CD4-positive, alpha-beta memory T cell (primary cell): Measurements from ENCODE around the gene ATP2B2. TPM values are rescaled to one million over a fixed set of nuclear protein-coding genes. Genes with fewer than 3 reads are reported as not detected.

ENCODE experiments used
- CTCF ChIA-PET: fragments of 350-600 bp; sonication (Branson Sonifier 250); formaldehyde crosslinking; loops from one replicate; lab custom pipeline; 2021; ENCODE audit warnings: inconsistent platforms; ENCODE audit not compliant: partially characterized antibody; lab: Charles Lee
- POLR2A ChIA-PET: fragments of 350-600 bp; sonication (Branson Sonifier 250); formaldehyde crosslinking; loops from one replicate; lab custom pipeline; 2021; ENCODE audit not compliant: partially characterized antibody; lab: Charles Lee
- DNase-seq, 5 donors: peaks; one replicate each; pipeline versions ENCODE4 v3.0.0 to v3.0.0-alpha.2; 2020 to 2022; ENCODE audit warnings: mixed read lengths in 1 of 5
- H3K27ac ChIP-seq: one replicate; pipeline ENCODE4 v1.7.0; 2013; ENCODE audit warnings: low read depth, low read length
- H3K27me3 ChIP-seq: 2 replicates; pipeline ENCODE4 v1.7.0; 2013; ENCODE audit warnings: mild to moderate bottlenecking, low read length, moderate library complexity; ENCODE audit not compliant: insufficient read depth
- H3K36me3 ChIP-seq: 2 replicates; pipeline ENCODE4 v1.7.0; 2013; ENCODE audit warnings: mild to moderate bottlenecking, low read length, moderate library complexity; ENCODE audit not compliant: insufficient read depth
- H3K4me1 ChIP-seq: 2 replicates; pipeline ENCODE4 v1.7.0; 2013; ENCODE audit warnings: mild to moderate bottlenecking, low read length, moderate library complexity; ENCODE audit not compliant: insufficient read depth
- H3K4me3 ChIP-seq, 2 donors: one replicate each; pipeline ENCODE4 v1.7.0; 2013; ENCODE audit warnings: low read length in 2 of 2, mild to moderate bottlenecking in 1 of 2
- H3K9me3 ChIP-seq, 2 donors: one replicate each; pipeline ENCODE4 v1.7.0; 2013; ENCODE audit warnings: low read length in 2 of 2, control low read depth in 1 of 2; ENCODE audit not compliant: control insufficient read depth in 1 of 2
- H3K27ac Mint-ChIP-seq, 7 donors: one replicate each; pipeline ENCODE4 v1.8.0; 2020 to 2021; ENCODE audit warnings: mixed read lengths in 7 of 7, mild to moderate bottlenecking in 6 of 7, inconsistent platforms in 3 of 7, moderate library complexity in 3 of 7
- H3K27me3 Mint-ChIP-seq, 2 donors: one replicate each; pipeline ENCODE4 v1.8.0; 2020 to 2021; ENCODE audit warnings: mixed read lengths in 2 of 2
- H3K36me3 Mint-ChIP-seq, 2 donors: one replicate each; pipeline ENCODE4 v1.8.0; 2020 to 2021; ENCODE audit warnings: mixed read lengths in 2 of 2, inconsistent platforms in 1 of 2, mild to moderate bottlenecking in 1 of 2
- H3K4me1 Mint-ChIP-seq, 4 donors: one replicate each; pipeline ENCODE4 v1.8.0; 2020 to 2021; ENCODE audit warnings: mixed read lengths in 4 of 4, mild to moderate bottlenecking in 1 of 4
- H3K4me3 Mint-ChIP-seq, 8 donors: one replicate each; pipeline ENCODE4 v1.8.0; 2020 to 2021; ENCODE audit warnings: mixed read lengths in 8 of 8, mild to moderate bottlenecking in 7 of 8, moderate library complexity in 6 of 8, inconsistent platforms in 3 of 8
- H3K9me3 Mint-ChIP-seq, 8 donors: one replicate each; pipeline ENCODE4 v1.8.0; 2020 to 2021; ENCODE audit warnings: mixed read lengths in 8 of 8, mild to moderate bottlenecking in 5 of 8, inconsistent platforms in 3 of 8, moderate library complexity in 1 of 8
- intact Hi-C: fragments of 100-400 bp; cut with micrococcal nuclease; formaldehyde crosslinking; loops from one replicate; pipeline ENCODE4 v1.15.1; 2023
- polyA plus RNA-seq, 2 donors: library from polyadenylated mRNA; unstranded; fragments of 300-500 nt; fragmentation: Illumina TruSeq; gene quantifications; one replicate each; pipeline ENCODE4 v1.2.3, GENCODE V29; 2021
- total RNA-seq, 2 experiments: library from RNA; stranded (reverse); gene quantifications; one replicate each; pipeline ENCODE4 v1.2.3, GENCODE V29; 2021

The ATP2B2 gene
- total and polyA plus RNA-seq, 4 experiments from 2014 or later, result not detected

DNA sequence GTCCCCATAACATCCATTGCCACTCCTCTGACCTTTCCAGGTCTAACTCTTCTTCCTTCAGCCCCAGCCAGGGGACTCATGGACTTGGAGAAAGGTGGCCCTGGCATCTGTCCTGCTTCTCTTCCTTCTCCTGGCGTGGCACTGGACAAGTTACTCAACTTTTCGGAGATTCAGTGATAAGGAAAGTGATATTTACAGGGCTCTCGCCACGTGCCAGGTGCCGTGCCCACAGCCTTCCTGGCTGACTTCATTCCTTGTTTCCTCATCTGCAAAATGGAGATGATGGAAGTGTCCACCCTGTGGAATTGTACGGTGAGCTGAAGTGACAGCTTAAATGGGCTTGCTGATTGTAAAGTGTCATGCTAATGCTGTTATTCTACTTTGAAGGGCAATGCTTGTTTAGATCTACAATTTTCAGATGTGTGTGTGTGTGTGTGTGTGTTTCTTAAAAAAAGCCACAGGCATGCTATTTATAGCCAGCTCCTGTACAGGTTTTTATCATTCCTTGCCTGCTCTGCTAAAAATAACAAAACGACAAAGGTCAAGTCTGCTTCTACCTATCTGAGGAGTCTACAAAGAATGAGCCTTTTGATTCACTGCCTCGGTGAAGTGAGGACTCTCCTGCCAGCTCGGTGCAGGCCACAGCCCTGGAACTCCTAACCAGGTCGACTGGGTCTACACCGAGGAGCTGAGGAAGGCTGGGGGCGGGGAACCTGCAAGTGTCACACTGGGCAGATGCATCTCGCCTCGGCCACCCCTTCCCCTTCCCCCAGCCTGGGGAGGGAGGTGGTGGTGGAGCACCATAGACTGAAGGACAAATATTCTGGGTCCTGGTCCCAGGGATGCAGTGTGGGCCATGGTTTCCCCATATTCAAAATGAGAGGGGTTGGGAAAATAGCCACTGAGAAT lies 11.4 kb upstream of the ATP2B2 start:
- no peak for DNase-seq
- Histone ChIP-seq H3K9me3 (no peaks in the 10 kb centered on the region), H3K4me3 (no peak overlapping the region), H3K4me1 (no peaks in the 10 kb centered on the region), H3K36me3 (no peaks in the 10 kb centered on the region), H3K27me3 (no peaks in the 10 kb centered on the region), H3K27ac (no peak overlapping the region)
- POLR2A ChIA-PET, result no interaction called here
- intact Hi-C loops, result no loop called here
- Mint-ChIP-seq H3K4me1 (no peaks in the 10 kb centered on the region), H3K4me3 (no peak overlapping the region), H3K9me3 (no peaks in the 10 kb centered on the region), H3K27me3 (peaks cover 4 to 12% of the 10 kb centered on the region in 2 donors), H3K36me3 (no peaks in the 10 kb centered on the region), H3K27ac (peak overlapping the region in 1 of 7 donors; percentile 59)
- CTCF ChIA-PET, result no interaction called here

DNA sequence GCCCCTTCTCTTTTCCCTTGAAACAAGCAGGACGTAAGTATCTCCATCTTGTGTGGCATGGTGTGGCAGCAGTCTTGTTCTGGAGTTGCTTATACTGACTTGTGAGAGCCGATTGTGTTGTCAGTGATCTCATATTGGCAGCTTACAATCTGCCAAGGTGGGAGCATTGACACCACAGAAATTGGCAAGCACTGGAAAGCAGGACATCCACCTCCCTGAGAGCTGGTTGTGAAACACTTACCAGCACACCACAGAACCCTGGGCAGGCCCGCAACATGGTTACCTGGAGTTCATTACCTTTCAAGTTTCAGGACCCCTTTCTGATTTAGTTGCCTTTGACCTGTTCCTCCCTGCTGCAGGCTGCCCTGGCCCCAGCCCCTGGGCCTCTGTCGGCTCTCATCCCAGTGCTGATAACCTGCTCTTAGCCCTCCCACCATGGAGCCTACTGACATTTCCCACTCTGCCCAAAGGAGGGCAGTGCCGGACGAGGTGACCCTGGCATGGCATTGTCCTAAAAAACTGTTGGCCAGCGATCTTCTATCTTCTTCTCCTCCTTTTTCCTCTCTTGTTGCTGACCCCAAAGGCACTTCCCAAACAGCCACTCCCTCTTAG lies 10.6 kb upstream of the ATP2B2 start:
- H3K27me3 Mint-ChIP-seq, result peaks cover under 1 to 7% of the 10 kb centered on the region in 2 donors

DNA sequence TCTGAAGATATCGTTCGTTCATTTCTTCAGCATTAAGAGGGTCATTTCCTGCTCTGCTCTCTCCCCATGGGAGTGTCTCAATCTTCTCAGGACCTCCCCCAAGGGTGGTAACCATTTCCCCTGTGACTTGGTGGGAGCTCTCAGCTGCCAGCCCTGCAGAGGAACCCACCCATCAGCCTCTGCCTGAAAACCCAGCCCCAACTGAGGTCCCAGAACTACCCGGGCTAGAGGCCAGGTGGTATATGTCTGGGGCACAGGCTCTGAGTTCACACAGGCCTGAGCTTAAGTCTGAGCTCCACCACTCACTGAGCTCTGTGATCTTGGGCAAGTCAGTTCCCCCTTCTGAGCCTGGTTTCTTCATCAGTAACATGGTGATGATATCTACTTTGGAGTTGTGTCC lies 10.0 kb upstream of the ATP2B2 start:
- no peaks in the 10 kb centered on the region for H3K4me1 ChIP-seq
- H3K4me3 ChIP-seq, result no peak overlapping the region
- CTCF ChIA-PET, result no interaction called here
- no peak overlapping the region for H3K27ac ChIP-seq
- Mint-ChIP-seq H3K27me3 (peaks cover 3 to 7% of the 10 kb centered on the region in 2 donors), H3K4me3 (no peak overlapping the region), H3K4me1 (no peaks in the 10 kb centered on the region), H3K9me3 (no peaks in the 10 kb centered on the region), H3K27ac (no peak overlapping the region), H3K36me3 (no peaks in the 10 kb centered on the region)
- POLR2A ChIA-PET, result no interaction called here
- intact Hi-C loops, result no loop called here
- DNase-seq, result no peak
- no peaks in the 10 kb centered on the region for H3K36me3 ChIP-seq
- no peaks in the 10 kb centered on the region for H3K9me3 ChIP-seq
- H3K27me3 ChIP-seq, result no peaks in the 10 kb centered on the region

More for the DNA sequence above, 10.6 kb upstream of the ATP2B2 start:
- intact Hi-C loops, result no loop called here
- H3K9me3 Mint-ChIP-seq, result no peaks in the 10 kb centered on the region
- no peaks in the 10 kb centered on the region for H3K4me1 ChIP-seq
- ChIA-PET POLR2A (no interaction called here), CTCF (no interaction called here)
- H3K27ac ChIP-seq, result no peak overlapping the region
- peak overlapping the region in 1 of 7 donors; percentile 59 for H3K27ac Mint-ChIP-seq
- no peak overlapping the region for H3K4me3 Mint-ChIP-seq
- DNase-seq, result no peak
- H3K4me1 Mint-ChIP-seq, result no peaks in the 10 kb centered on the region
- no peaks in the 10 kb centered on the region for H3K9me3 ChIP-seq
- H3K27me3 ChIP-seq, result no peaks in the 10 kb centered on the region
- H3K36me3 Mint-ChIP-seq, result no peaks in the 10 kb centered on the region
- no peaks in the 10 kb centered on the region for H3K36me3 ChIP-seq
- H3K4me3 ChIP-seq, result no peak overlapping the region

DNA sequence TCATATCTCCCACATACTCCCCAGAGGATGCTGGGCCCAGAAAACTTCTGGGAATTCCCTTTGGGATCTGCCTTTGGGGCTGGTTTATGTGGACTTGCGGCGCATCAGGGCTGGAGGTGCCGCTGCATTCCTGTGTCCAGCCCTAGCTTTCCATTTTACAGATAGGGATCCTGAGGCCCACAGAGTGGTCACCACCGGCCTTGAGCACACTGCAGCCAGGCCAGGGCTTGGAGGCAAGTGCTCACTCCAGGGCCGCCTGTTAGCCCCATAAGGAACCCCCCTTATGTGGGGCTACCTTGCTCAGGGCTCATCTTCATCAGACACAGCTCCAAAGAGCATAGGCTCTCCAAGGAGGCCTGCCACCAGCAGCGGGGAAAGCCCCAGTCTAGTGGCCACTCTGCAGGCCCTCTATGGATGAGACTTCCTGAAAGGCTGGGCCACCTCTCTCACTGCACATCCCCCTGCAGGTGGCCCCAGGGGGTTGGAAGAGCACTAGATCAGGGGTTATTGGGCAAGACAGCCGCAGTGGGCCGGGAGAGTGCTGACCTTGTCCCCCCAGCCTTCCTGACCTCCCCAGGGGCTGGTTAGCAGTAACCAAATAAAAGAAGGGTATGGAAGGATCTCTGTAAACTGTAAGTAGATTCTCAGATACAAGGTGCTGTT lies 9.2 kb upstream of the ATP2B2 start:
- H3K27ac ChIP-seq, result no peak overlapping the region
- intact Hi-C loops, result no loop called here
- Mint-ChIP-seq H3K36me3 (no peaks in the 10 kb centered on the region), H3K27me3 (peaks cover 3 to 5% of the 10 kb centered on the region in 2 donors), H3K4me1 (no peaks in the 10 kb centered on the region), H3K27ac (no peak overlapping the region), H3K4me3 (no peak overlapping the region), H3K9me3 (no peaks in the 10 kb centered on the region)
- POLR2A ChIA-PET, result no interaction called here
- H3K4me3 ChIP-seq, result no peak overlapping the region
- H3K36me3 ChIP-seq, result no peaks in the 10 kb centered on the region
- no peaks in the 10 kb centered on the region for H3K4me1 ChIP-seq
- H3K27me3 ChIP-seq, result no peaks in the 10 kb centered on the region
- no peaks in the 10 kb centered on the region for H3K9me3 ChIP-seq
- DNase-seq, result no peak
- CTCF ChIA-PET, result no interaction called here

DNA sequence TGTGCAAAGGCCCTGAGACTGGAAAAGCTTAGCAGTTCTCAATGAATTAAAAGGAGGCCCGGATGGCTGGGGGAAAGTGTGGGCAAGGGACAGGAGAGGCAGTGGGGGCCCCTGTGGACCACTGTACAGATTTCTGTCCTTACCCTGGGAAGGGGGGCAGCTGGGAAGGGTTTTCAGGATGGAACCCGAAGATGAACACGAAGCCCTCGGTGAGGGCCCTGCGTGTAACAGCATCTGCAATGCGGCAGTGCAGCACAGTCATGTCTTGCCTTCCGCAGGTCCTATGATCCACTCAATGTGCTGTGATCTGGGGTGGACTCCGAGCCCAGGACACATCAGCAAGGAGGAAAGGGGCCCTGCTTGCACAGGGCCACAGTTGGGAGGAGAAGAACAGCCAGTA lies 7.9 kb upstream of the ATP2B2 start:
- no peaks in the 10 kb centered on the region for H3K9me3 ChIP-seq
- peak overlapping the region in 1 of 7 donors; percentile 16 for H3K27ac Mint-ChIP-seq
- DNase-seq, result no peak
- POLR2A ChIA-PET, result no interaction called here
- no peaks in the 10 kb centered on the region for H3K36me3 ChIP-seq
- no peak overlapping the region for H3K4me3 Mint-ChIP-seq
- no peak overlapping the region for H3K4me3 ChIP-seq
- H3K27ac ChIP-seq, result no peak overlapping the region
- no peaks in the 10 kb centered on the region for H3K4me1 ChIP-seq
- CTCF ChIA-PET, result no interaction called here
- H3K36me3 Mint-ChIP-seq, result no peaks in the 10 kb centered on the region
- H3K9me3 Mint-ChIP-seq, result no peaks in the 10 kb centered on the region
- H3K27me3 ChIP-seq, result no peaks in the 10 kb centered on the region
- H3K27me3 Mint-ChIP-seq, result peaks cover 3 to 5% of the 10 kb centered on the region in 2 donors
- H3K4me1 Mint-ChIP-seq, result no peaks in the 10 kb centered on the region
- intact Hi-C loops, result no loop called here

DNA sequence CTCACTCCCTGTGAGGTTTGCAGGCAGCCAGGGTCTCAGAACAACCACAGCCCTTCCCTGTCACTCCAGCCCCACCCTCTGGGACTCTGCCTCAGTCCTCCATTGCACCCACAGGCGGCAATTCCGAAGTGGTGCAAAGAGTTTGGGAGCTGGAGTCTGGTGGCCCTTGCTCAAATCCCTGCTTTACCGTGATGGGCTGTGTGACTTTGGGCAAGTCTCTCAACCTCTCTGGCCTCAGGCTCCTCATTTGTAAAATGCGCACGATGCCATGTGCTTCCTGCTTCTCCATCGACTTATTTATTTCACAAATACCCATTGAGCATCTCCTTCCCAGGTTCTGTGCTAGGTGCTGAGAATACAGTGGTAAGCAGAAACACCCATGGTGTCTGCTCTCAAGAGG lies 7.3 kb upstream of the ATP2B2 start:
- Histone ChIP-seq H3K4me1 (no peaks in the 10 kb centered on the region), H3K27ac (no peak overlapping the region), H3K4me3 (no peak overlapping the region), H3K27me3 (no peaks in the 10 kb centered on the region), H3K9me3 (no peaks in the 10 kb centered on the region), H3K36me3 (no peaks in the 10 kb centered on the region)
- intact Hi-C loops, result no loop called here
- no peaks in the 10 kb centered on the region for H3K36me3 Mint-ChIP-seq
- DNase-seq, result no peak
- no peaks in the 10 kb centered on the region for H3K4me1 Mint-ChIP-seq
- H3K27ac Mint-ChIP-seq, result no peak overlapping the region
- no peak overlapping the region for H3K4me3 Mint-ChIP-seq
- CTCF ChIA-PET, result no interaction called here
- H3K27me3 Mint-ChIP-seq, result peaks cover 5% of the 10 kb centered on the region in 2 donors
- POLR2A ChIA-PET, result no interaction called here
- H3K9me3 Mint-ChIP-seq, result no peaks in the 10 kb centered on the region

- H3K27me3 Mint-ChIP-seq, result peaks cover 2 to 5% of the 10 kb centered on the region in 2 donors
- no peaks in the 10 kb centered on the region for H3K9me3 Mint-ChIP-seq
- intact Hi-C loops, result no loop called here
- H3K4me3 Mint-ChIP-seq, result no peak overlapping the region
- no peaks in the 10 kb centered on the region for H3K36me3 Mint-ChIP-seq
- Histone ChIP-seq H3K4me1 (no peaks in the 10 kb centered on the region), H3K4me3 (no peak overlapping the region), H3K9me3 (no peaks in the 10 kb centered on the region), H3K27ac (no peak overlapping the region), H3K27me3 (no peaks in the 10 kb centered on the region), H3K36me3 (no peaks in the 10 kb centered on the region)
- no peak for DNase-seq
- CTCF ChIA-PET, result no interaction called here
- no peaks in the 10 kb centered on the region for H3K4me1 Mint-ChIP-seq
- H3K27ac Mint-ChIP-seq, result no peak overlapping the region
- POLR2A ChIA-PET, result no interaction called here
Measured at GRCh38 chr3:10511809-10512494, 6.6 kb upstream of the ATP2B2 start.
